ENCODE data around the gene RFESD.
"Not testable (repeated sequence)": the region's sequence is repeated elsewhere in the genome, so short reads cannot be mapped to it uniquely, and the experiment has no call there.

Gene RFESD

DNA sequence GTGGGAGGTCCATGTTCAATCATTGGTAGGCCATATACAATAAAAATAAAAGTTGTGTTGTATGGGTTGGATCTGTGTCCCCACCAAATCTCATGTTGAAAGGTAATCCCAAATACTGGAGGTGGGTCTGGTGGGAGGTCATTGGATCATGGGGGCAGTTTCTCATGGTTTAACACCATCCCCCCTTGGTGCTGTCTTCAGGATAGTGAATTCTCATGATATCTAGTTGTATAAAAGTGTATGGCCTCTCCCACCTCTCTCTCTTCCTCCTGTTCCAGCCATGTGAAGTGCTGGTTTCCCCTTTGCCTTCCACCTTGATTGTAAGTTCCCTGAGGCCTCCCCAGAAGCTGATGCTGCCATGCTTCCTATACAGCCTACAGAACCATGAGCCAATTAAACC is 21.1 kb downstream of the RFESD start:
- DNase-seq: no peak

DNA sequence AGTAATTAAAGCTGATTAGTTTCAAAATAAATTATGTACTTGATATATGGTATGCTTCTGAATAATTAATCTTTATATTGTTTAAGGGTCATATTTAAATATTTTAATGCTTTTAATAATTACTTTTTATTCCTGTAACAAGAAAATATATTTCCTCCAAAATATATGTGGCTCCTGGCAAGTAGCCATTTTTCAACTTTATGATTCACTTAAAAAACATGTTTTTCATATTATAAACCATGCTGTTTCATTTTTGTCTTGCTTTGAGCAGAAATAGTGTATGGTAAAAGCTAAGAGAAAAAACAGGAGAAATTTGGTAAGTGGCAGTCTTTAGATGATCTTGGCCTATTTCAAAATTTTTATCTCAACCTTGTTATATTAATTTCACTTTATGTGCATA is 21.6 kb downstream of the RFESD start:
- DNase-seq: no peak

DNA sequence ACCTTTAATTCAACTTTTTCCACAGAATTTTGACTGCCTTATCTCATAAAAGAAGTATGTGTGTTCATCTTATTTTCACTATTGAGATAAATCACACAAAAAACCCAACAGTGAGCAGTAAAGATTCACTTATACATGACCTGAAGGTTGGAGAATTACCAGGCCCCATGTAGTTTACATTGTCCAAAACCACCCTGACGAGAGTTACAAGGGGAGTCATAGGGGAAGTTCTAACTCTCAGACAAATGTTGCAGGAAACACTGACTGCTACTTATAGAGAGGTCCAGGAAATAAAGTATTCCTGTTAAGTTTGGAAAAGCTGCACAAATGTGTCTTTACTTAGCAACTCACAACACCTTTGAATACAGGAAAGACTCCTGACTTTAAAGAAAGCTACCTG is 22.2 kb downstream of the RFESD start:
- DNase-seq: no peak

DNA sequence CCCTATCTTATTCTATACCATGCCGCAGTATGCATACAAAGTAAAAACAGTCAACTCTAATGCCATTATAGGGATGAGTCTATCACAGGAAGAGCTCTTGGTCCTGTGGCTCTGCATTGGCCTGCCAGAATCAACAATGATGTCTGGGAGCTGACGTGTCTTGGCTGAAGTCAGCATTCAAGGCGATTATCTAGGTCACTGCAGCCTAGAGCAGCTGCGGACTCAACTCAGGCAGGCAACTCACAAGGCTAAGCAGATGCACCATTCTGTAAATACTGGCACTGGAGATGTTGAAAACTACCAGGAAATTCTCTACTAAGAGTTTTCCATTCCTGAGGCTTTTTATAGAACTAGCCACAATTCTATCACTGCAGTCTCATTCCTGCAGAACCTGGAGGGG is 23.0 kb downstream of the RFESD start:
- DNase-seq: no peak

DNA sequence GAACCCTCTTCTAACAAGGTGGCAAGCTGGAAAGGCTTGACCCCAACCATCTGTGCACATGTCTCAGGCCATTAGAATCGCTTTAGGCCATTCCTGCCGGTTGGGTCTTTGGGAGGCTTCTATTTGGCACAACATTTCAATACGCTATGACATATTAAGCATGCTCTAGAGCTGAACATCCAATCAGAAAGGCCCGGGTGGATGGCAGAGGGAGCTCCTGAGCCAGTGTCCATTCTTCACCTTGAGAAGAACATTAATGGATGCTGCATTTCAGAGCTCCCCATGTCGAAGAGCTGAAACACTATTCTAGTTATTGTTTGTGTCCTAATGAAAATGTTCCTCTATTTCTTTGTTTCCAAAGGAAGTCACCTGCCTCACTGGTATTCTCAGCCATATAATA is 23.4 kb downstream of the RFESD start:
- no peak for DNase-seq

DNA sequence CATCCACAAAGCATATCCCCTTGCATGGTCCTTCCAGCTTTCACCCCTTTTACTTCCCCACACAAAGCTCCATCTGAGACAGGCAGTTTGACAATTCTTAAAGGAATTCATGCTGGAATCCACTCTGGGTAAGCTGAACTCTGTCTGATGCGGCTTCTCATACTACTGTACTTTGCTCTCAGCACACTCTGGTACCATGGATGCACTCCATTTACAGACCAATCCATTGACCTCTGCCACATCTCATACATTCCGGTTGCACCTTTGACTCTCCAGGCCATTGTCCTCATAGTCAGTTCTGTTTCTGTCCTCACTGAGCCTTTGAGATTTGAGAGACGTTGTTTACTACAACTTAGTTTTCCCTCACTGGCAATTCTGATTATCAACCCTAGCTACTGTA is 24.0 kb downstream of the RFESD start:
- DNase-seq: no peak

DNA sequence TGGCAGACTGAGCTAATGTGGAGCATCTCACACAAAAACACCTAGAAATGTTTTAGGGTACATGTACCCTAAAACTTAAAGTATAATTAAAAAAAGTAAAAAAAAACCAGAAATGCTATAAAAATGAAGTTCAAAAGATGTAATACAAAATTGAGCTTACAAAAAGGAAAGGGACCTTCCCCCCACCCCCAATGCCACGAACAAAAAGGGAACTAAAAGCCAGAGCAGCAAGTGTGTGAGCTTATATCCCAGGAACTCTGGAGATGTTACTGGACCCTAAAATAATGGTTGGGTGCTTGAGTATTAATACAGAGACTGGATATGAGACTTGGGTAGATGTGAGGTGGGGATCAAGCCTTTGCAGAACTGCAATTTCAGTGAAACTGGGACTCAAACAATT is 25.2 kb downstream of the RFESD start:
- no peak for DNase-seq

DNA sequence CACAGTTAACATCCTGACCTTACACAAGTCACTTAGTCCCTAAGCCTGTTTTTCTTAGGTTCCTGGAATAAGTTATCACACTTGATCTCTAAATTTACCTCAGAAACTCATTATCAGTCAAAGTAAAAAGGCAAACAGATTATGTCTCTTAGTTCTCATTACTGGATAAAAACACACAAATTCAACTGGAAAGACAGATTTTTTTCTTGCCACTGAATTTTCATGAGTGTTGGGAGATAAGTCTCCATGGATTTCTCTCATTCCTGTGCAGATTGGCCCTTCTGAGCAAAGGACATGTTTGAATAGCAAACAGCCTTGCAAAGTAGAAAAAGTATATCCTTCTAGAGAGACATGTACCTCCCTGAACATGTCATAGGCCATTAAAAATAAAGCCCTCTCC is 26.1 kb downstream of the RFESD start:
- DNase-seq: no peak

DNA sequence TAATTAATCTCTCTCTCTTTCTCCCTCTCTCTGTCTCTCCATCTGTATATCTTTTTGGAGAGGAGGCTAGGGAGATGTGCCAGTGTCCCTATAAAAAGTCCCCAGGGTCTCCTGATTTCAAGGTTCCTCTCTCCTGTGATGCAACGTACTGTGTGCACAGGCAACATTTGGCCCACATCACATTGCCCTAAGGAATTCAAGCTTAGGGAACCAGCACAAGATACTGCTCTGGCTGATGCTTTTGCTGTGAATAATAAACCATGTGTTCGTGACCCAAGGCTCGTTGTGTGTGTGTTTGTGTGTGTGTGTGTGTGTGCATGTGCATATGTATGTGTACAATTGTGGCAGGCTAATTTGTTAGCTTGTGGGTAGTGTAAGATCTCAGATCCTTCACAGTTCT is 26.5 kb downstream of the RFESD start:
- no peak for DNase-seq

DNA sequence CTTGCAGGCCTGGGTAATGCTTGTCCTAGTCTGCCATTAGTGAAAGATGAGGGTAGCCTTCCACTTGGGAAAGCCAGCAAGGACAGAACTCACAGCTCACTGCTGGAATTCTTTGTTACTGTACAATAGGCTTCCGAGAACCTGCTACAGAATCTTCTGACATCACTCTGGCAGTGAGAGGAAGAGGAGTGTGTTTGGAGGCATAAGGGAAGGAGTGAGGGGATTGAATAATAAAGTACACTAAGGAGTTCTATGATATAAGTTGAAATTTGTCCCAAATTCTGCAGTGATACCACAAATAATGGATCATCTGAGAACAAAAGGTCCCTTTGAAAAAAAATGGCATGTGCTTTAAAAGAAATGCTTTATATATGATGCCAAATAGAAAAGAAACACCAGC is 36.3 kb downstream of the RFESD start, which contains the start of gene SPATA9:
Gene SPATA9 (minus strand): TSS at position 101 of the 400 bp plus-strand sequence. CDS start 137 bp downstream, outside the sequence.
- DNase-seq: no peak

DNA sequence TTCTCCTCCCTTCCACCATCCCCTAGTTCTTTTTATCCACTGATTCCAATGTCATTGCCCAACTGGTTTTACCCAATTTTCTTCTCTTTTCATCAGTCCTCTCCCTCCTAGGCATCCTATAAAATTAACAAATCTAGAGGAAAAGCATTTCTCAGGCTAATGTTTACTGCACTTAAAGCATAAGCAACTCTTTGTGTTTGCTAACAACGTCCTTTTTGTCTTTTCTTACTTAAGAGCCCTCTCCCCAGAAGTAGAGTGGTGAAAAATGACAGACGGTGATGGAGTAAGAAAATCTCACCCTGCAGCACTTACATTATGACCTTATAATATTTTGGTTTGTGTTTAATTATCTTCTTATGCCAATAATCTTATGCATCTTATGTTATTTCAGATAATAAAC is 37.8 kb downstream of the RFESD start:
- no peak for DNase-seq

DNA sequence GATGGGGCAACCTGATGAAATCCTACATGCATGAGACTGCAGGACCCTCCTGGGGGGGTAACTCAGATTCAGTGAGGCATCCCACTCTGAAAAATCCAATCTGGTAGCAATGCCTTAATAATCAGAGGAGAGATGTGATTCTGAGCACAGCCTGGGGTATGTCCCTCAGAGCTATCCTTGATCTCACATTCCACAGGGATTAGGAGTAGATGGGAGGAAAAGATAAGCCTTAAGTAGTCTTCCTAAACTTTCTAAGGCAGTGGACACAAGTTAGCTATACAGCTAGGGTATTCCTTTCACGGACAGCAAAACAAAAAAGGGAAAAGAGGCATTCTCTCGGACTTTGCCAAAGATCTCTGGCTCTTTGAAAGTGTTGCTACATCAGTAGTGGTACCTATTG is 40.1 kb downstream of the RFESD start:
- DNase-seq: no peak

DNA sequence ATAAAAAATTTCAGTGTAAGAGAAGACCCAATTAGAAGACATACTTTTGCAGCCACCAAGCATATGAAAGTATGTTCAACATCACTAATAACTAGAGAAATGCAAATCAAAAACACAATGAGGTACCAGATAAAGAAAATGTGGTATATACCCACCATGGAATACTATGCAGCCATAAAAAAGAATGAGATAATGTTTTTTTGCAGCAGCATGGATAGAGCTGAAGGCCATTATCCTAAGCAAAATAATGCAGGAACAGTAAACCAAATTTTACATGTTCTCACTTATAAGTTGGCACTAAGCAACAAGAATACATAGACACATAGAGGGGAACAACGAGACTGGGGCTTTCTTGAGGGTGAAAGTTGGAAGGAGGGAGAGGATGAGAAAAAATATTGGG is 43.1 kb downstream of the RFESD start:
- DNase-seq: no peak

DNA sequence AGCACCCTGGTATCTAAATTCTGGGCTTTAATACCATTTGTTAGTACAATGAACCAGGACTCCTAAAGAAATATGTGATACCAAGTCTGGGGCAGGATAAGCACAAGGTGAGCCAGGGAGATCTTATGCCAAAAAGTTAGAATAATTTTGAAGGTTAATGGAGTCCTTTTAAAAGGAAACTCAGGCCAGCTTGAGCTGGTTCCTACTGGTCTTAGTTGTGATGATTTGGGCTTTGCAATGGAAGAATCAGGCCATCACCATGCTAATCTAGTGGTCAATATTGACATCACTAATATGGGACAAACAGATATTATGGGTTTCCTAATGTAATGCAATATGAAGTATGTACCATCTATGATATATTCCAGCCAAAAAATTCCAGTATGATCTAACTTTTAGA is 43.8 kb downstream of the RFESD start:
- DNase-seq: no peak

DNA sequence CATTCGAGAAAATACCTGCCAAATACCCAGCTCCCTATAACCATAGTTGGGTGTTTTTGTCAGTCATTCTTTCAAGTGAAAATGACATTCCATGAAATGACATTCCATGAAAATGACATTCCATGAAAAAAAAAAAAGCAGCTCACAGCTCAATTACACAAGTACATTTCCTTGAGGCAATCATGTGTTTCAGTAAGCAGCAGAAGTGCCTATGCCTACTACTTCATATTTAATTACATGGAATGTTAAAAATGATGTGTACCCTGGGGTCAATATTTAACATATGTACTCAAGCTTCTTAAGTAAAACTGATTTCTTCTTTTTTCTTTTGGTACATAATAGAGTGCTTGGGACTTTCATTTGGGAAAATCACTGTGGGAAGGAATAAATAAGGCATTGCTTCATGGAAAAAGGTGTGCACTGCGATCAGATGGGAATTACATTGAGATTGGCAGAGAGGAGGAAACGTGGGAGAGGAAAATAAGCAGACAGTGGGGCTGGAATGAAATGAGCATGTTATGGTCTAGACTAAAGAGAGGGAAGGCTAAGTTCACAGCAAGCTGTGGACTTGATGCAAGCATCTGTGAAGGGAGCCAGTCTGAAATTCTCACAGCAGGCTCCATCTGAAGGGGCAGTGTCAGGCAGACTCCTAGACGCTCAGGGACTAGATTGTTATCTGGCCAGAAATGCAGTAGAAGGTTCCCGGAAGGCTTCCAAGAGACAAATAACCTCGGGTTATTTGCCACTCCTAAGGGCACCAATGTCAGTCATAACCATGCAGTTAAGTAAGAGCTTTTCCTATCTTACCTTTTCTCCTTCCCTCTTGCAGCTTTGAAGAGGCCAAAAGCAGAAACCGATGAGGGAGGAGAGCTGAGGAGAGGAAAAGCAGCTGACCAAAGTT is 51.5 kb downstream of the RFESD start:
- peak; percentile 67 for DNase-seq

DNA sequence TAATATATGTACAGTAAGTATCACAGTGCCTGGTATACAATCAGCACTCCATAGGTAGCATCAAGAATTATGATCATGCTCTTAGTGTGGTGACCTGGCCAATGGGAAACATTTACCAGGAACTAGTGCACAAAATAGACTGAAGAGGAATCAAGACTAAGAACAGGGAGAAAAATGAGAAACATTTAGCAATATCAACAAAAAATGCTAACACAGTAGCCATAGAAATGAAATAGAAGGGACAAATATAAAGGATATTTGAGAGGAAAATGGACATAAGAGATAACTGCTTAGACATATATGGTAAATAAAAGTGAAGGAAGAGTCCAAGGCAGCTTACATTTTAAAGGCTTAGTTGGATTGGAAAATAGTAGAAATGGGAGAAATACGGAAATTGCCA is 52.8 kb downstream of the RFESD start:
- no peak for DNase-seq

DNA sequence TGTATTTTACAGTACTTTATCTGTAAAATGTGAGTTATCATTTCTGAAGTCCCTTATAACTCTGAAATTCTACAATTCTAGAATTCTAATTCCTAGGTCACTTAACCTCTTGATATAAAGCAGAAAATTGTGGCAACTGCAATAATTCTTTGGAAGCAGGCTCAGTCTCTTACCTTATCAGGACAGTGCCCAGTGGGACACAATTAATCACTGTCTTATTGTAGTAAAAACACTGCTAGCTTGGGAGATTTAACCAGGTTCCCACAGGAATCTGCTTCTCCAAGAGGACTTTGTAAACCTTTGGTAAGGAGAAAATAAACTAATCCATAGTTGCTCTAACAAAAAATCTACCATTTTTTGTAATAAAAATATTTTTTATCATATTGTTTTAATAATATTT is 54.5 kb downstream of the RFESD start:
- DNase-seq: no peak

DNA sequence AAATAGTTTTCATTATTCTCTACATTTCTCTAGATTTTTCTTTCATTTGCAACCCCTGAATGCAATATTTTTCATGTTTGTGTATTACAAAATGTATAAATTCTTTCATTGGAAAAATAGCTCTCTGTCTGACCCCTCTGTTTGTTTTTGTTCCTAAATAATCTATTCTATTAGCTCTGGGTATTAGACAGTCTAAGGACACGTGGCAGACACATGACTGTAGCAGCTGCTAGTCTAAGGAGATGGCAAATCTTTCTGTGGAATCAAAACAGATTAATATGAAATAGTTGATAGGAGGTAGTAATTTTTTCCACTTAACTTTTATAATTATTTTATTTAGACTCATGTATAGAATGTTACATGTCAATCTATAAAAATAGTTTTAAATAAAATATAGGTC is 57.6 kb downstream of the RFESD start:
- no peak for DNase-seq

DNA sequence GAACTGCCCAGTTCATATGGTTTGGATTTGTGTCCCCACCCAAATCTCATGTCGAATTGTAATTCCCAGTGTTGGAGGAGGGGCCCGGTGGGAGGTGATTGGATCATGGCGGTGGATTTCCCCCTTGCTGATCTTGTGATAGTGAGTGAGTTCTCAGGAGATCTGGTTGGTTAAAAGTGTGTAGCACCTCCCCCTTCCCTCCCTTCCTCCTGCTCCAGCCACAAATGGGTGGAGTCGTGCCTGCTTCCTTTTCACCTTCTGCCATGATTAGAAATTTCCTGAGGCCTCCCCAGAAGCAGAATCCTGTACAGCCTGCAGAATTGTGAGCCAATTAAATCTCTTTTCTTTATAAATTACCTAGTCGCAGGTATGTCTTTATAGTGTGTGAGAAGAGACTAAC is 59.6 kb downstream of the RFESD start:
- DNase-seq: not testable (repeated sequence)

DNA sequence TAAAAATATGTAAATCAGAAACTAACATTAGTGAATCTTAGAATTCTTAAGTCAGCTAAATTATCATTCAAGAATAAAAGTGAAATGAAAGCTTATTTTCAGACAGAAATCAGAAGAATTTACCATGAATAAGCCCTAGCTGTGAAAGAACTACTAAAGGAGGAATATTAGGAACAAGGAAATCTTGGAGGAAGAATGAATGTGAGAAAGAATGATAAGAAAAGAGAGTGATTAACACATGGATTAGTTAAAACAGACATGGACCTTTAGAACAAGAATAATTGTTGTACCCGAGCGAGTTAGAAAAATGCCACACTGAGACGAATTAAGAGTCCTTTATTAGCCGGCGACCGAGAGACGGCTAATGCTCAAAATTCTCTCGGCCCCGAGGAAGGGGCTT is 60.5 kb downstream of the RFESD start:
- DNase-seq: no peak

Data from NCI-H2227 treated with DMSO at 0.1 percent for 48 hours (cell line).